Measurements from ENCODE around the gene IL18BP.

The IL18BP gene

GRCh38 chr11:72013765-72014711, 15.3 kb downstream of the IL18BP start:
- no peak for DNase-seq

DNA sequence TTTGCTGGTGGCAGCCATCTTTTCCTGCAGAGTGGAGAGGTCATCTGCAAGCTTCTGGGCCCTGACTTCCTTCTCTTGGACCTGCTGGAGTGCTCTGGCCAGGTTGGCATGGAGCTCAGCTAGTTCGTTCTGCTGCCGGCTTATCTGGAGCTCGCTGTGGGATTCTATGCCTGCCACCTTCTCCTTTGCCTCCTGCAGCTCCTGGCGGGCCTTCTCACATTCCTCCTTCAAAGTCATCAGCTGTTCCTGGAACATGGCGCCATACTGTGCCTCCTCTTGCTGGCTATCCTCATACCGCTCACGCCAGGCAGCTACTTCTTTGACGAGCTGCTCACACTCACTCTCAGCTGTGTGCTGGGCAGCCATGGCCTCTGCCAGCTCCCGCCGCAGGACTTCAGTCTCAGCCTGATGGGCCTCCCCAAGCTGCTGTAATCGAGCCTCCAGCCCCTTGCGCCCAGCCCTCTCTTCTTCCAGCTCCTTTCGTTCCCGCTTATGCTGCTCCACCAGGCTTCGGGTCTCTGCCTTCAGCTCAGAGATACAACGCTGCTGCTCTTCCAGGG, 16.1 kb downstream of the IL18BP start:
- no peak for DNase-seq

GRCh38 chr11:72015511-72016061, 16.9 kb downstream of the IL18BP start:
- peak; percentile 44 for DNase-seq

- DNase-seq = no peak
Observed at GRCh38 chr11:72018171-72018570, 19.5 kb downstream of the IL18BP start.

DNA sequence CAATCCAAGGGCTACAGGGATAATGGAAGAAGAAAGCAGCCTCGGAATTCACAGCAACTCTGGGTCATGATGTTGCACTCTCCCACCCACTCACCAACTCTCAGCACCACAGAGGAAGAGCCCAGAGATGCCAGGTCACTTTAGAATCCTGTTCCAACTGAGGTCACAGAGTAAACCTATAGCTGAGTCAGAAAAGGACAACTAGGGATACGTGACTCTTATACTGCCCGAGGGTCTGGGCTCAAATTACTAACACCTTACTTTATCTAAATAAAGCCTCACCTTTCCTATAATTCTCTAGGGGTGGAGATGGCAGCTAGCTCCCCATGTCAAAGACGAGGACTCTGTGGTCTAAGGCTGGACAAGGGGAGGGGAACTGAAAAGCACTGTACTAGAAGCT, 24.6 kb downstream of the IL18BP start:
- no peak for DNase-seq

- no peak for DNase-seq
Observed at GRCh38 chr11:72024069-72024754, 25.5 kb downstream of the IL18BP start.

DNA sequence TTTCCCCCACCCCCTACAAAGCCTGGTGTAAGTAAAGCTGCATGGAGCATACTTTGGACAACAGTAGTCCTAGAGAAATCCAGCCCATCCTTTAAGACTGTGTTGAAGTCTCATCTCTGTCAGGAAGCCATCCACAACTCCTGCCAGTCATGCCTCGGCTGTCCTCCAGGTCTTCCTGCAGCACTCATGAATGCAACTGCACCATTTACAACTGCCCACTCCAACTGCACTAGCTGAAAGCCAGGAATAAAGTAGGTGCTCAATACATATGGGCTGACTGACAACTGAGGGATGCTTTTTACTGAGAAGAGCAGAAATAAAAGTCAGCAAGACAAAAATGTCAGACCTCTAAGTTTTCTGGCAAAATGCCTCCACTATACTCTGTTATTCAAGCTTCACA, 27.4 kb downstream of the IL18BP start:
- no peak for DNase-seq

GRCh38 chr11:72030472-72031045, 31.9 kb downstream of the IL18BP start:
- DNase-seq = no peak

DNA sequence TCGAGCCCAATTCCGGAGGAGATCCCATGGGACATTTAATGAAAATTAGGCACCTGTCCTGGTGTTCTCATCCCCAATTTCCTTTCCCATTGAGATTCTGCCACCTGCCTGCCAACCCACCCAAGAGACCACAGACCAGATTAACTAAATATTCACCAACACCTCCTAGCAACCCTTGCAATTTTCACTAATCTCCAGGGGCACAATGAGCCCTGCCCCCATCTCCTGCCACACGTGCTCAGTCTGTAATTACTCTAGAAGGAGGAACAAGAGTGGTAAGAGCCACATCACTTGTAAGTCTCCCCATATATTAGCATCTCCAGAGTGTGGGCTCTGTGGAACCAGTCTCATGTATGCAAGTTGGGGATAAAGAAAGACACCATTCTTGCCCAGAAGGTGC, 38.0 kb downstream of the IL18BP start:
- DNase-seq = no peak

- no peak for DNase-seq
Observed at GRCh38 chr11:72037554-72038311, 39.0 kb downstream of the IL18BP start.

DNA sequence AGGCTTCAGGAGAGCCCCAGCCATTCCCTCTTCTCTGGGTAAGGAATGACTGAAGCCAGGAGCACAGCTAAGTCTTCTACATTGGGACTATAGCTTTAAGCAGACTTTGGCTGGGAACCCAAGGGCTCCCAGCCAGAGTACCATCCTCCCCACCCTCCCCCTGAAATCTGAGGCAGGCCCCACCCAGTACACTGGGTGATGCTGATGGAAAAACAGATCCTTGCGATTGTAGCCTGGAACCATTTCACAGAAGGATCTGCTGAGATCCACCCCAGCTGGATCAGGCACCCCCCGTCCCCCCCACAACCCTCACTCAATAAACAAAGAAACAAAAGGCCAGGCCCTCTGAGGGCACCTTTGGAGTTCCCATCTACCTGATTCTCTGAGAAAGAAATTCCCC, 39.8 kb downstream of the IL18BP start:
- DNase-seq = no peak

DNA sequence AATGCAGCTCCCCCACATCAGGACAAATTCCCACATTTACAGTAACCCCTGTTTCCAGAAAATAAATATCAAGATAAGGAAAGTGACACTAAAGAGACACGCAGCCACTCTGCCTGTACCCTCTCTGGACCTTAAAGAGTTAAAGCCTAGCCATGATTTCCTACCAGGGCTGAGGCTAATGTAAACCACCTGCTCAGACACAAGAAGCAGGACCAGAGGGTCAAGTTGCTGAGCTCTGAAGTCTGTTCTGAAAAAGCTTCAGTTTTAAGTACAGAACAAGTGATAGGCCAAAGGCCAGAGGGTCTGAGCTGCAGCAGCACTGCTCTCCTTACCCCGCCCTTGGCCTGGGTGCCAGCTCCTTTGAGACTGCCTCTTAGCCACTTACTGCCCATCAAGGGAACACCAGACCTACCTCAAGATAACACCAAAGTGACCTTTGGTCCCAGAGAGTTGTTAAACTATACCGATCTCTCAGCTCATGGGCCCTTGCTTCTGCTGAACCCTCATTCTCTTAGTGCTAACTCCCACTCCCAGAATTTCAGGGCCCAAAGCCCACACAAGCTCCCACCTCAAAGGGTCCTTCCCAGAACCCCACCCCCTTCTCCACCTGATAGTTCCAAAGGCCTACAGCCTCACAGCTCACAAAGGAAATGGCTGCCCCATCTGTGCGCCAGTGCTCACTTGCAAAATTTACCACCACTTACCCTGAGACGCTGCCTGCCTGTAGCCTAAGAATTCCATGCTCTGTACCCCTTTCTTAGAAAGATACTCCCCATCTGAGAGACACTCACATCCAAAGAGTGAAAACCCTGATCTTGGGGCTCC, 40.5 kb downstream of the IL18BP start:
- no peak for DNase-seq

DNA sequence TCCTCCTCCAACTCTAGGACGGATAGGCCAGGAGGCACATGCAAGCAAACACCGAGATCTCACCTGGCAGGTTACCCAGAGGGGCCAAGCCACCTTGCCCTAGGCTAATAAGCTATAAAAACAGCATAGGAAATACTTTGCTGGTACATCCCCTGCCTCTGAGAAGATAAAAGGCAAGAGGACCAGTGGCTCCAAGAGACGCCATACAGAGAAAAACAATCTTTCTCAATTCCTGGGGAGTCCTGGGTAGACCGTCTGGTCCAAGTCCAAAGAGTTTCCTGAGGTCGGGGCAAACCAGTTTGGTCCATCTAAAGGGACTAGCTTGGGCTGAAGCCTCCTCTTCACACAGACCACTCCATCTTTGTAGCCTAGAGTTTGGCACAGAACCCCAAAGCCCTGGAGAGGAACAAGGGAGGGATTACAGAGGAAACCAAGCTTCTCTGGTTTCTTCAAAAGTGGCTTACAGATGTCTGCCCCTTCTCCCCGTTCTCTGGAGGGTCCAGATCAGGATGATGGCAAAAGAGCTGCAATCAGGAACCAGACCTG, 41.2 kb downstream of the IL18BP start:
- no peak for DNase-seq

DNA sequence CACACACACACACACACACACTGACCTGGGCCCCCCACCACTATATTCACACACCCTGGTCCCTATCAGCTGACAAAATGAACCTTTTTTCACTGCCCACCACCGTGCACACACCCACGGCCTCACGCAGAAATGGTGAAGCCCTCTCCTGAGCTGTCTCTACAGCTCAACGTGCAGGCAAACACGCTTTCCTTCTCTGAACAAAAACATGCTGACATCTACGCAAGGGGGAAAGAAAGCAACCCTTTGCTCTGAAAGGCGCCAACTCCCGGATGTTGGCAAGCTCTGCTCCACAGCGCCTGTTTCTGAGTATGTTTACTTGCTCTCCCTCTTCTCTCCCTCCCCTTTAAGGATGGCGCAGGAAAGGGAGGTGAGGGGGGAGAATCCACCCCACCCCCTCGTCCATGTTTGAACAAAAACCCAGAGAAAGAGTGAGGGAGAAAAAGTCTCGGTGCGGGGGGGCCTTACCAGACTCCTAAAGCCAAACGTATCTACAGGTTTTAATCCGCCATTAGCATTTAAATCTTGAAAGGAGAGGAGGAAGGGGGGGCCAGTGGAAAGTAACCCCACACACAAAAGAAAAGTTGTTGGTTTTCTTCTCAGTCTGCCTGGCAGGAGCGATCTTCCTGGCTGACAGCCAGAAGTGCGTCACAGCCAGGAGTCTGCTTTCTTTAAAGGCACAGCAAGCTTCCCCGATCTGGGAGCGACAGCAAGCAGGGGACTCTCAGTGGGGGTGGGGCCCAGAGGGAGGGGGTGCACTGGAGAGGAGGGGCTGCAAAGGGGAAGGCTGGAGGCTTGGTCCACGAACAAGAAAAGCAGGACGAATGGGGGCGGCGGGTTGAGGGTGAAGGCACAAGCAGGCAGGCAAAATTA, 42.0 kb downstream of the IL18BP start:
- DNase-seq = peak; percentile 87

GRCh38 chr11:72041364-72042063, 42.8 kb downstream of the IL18BP start:
- peak; percentile 45 for DNase-seq

DNA sequence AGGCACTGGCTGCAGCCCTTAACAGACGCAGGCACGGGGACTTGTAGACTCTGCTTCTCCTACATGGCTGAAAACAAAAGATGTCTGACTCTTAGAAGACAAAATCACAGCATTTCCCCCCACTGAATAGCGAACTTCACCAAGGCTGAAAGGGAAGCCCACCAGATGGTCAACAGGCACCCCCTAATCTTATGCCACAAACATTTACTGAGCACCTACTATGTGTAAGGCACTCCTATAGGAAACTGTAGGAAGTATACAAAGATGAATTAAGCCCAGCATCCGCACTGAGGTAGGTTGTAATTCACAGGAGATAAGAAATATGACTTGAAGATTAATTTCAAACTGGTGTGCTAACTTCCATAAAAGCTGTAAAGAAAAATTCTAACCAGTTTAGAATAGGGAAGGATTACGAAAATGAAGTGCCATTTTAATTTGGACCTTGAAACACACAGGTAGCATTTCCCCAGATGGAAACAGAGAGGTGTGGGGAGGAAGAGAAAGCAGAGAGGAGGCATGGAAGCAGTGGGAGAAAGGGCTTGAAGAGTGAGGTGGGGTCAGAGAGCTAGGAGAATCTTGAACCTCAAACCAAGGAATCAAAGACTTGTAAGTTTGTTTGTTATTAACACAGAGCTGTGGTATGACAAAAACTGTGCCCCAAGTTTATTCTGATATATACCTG, 43.5 kb downstream of the IL18BP start:
- no peak for DNase-seq

GRCh38 chr11:72045849-72046248, 47.1 kb downstream of the IL18BP start:
- DNase-seq = no peak

DNA sequence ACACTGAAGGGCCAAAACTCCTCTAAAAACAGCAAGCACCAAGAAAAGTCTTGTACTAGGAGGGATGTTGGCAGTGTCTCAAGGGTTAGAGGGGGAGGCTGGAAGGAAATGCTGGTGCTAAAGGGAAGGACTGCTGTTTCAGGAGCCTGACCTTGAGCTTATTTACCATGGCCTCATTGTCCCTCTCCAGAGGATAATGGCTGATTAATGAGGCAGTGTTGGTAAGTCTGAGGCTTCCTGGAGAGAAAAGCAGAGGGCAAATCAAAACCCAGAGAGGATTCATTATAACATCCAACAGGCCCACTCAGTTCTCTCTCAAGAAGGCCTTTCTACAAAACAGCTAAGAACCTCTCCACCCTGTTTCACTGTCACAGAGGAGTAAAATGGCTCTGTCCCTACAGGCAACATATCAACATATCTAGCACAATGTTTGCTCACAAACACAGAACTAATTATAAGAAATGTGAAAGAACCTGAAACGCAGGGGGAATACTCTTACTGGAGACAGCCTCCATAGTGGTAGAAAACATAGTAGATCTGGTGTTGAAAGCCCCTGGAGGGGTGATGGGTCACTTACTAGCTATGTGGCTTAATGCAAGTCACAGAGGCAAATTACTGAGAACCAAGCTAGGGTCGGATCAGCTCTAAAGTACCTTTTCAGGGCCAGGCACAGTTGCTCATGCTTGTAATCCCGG, 50.2 kb downstream of the IL18BP start:
- DNase-seq = no peak

All from hematopoietic multipotent progenitor cell treated with erythropoietin and hydrocortisone succinate and interleukin-3 and kit ligand, for 8 days (in vitro differentiated cells).